K562 (cell line): ENCODE data around the gene LAMB4. TPM values are rescaled to one million over a fixed set of nuclear protein-coding genes. Genes with fewer than 3 reads are reported as not detected.
A peak's percentile ranks its signal among the peaks of the same experiment; 100 is the strongest.

Source experiments
- ATAC-seq: fragments of 200-7000 bp; cut with Tn5 transposase; 3 replicates; pipeline ENCODE4 v1.9.1; 2020; ENCODE audit warnings: moderate library complexity
- BruUV-seq: library from RNA; stranded (reverse); fragments of 400-500 nt; replicated peaks from 2 replicates; lab custom pipeline; 2021; lab: Mats Ljungman, UMichigan
- CTCF ChIA-PET: fragments of 300-600 bp; formaldehyde crosslinking; extraction: SDS; loops from one replicate; lab custom pipeline; 2021; ENCODE audit warnings: low intra/inter-chr PET ratio; lab: Yijun Ruan, JAX
- POLR2A ChIA-PET: fragments of 300-600, 350-650 bp; sonication (Branson Sonifier 250); formaldehyde crosslinking; extraction: SDS; loops from one replicate; lab custom pipeline; 2021; ENCODE audit warnings: antibody characterized with exemption, inconsistent platforms; lab: Yijun Ruan, JAX
- DNase-seq, 4 experiments: peaks; one replicate each; pipeline versions ENCODE4 v3.0.0 to v3.0.0-alpha.2; 2011 to 2018; ENCODE audit warnings: low spot score in 3 of 4, mixed read lengths in 3 of 4; ENCODE audit errors: extremely low read depth in 1 of 4
- FAIRE-seq: peaks from 2 replicates; lab custom pipeline; 2011; peaks lifted over from hg19 to GRCh38; lab: Jason Lieb, UNC
- H2AFZ ChIP-seq: 2 replicates; pipeline ENCODE4 v1.6.0; 2011; ENCODE audit warnings: low read depth, low read length, control low read depth, inconsistent platforms
- H3K27ac ChIP-seq: fragments of 200-600 bp; 3 replicates; pipeline ENCODE4 v1.8.0; 2011; ENCODE audit warnings: low read depth, mild to moderate bottlenecking, control low read depth, inconsistent platforms, low read length, moderate library complexity, mixed read lengths; ENCODE audit errors: extremely low read depth
- H3K27me3 ChIP-seq, 2 experiments: fragments of 300-600 bp in 1 of 2; 2 replicates in 1 of 2; 3 replicates in 1 of 2; pipeline versions ENCODE4 v1.6.0 to v1.8.0; 2011; ENCODE audit warnings: inconsistent platforms in 2 of 2, low read length in 2 of 2, mild to moderate bottlenecking in 1 of 2, mixed read lengths in 1 of 2, moderate library complexity in 1 of 2; ENCODE audit not compliant: control insufficient read depth in 2 of 2, insufficient read depth in 2 of 2
- H3K36me3 ChIP-seq: fragments of 300-600 bp; 3 replicates; pipeline ENCODE4 v1.8.0; 2011; ENCODE audit warnings: mild to moderate bottlenecking, low read length, inconsistent platforms; ENCODE audit not compliant: control insufficient read depth, insufficient read depth
- H3K4me1 ChIP-seq, 2 experiments: fragments of 200-600 bp in 1 of 2; replicated peaks in 1 of 2; 2 replicates in 1 of 2; 3 replicates in 1 of 2; pipeline versions ENCODE4 v1.5.1 to v1.8.0; 2011; ENCODE audit warnings: inconsistent platforms in 2 of 2, low read length in 2 of 2, mild to moderate bottlenecking in 1 of 2, mixed read lengths in 1 of 2, moderate library complexity in 1 of 2; ENCODE audit not compliant: control insufficient read depth in 2 of 2, insufficient read depth in 2 of 2
- H3K4me2 ChIP-seq: 2 replicates; pipeline ENCODE4 v1.6.1; 2011; ENCODE audit warnings: low read length, control low read depth, inconsistent platforms, mixed read lengths; ENCODE audit not compliant: insufficient read depth
- H3K4me3 ChIP-seq: fragments of 200-600 bp; sonication (generic), shearing (Covaris generic); 2 replicates; pipeline ENCODE4 v1.5.1; 2016; ENCODE audit warnings: control low read depth, inconsistent platforms
- H3K79me2 ChIP-seq: fragments of 200-600 bp; 3 replicates; pipeline ENCODE4 v1.8.0; 2011; ENCODE audit warnings: low read length, inconsistent platforms; ENCODE audit not compliant: control insufficient read depth, insufficient read depth
- H3K9ac ChIP-seq, 2 experiments: 2 replicates each; pipeline versions ENCODE4 v1.6.0 to v1.6.1; 2011; ENCODE audit warnings: low read depth in 2 of 2, low read length in 2 of 2, control low read depth in 1 of 2, inconsistent platforms in 1 of 2, mild to moderate bottlenecking in 1 of 2, mixed read lengths in 1 of 2; ENCODE audit not compliant: insufficient read depth in 1 of 2
- H3K9me1 ChIP-seq: one replicate; pipeline ENCODE4 v1.6.0; 2011; ENCODE audit warnings: inconsistent platforms, mild to moderate bottlenecking, low read length, moderate library complexity; ENCODE audit not compliant: control insufficient read depth, insufficient read depth
- H3K9me3 ChIP-seq: replicated peaks from 2 replicates; pipeline ENCODE4 v1.5.1; 2011; ENCODE audit warnings: low read depth, low read length, inconsistent platforms; ENCODE audit not compliant: control insufficient read depth, insufficient read depth
- H4K20me1 ChIP-seq: replicated peaks from 2 replicates; pipeline ENCODE4 v1.6.1; 2011; ENCODE audit warnings: low read length, inconsistent platforms, mixed read lengths; ENCODE audit not compliant: control insufficient read depth, insufficient read depth
- LEF1 ChIP-seq: fragments of 450-650 bp; IDR thresholded peaks from 2 replicates; pipeline ENCODE4 v1.6.1; 2016; ENCODE audit warnings: mild to moderate bottlenecking
- SMARCE1 ChIP-seq: fragments of 450-650 bp; IDR thresholded peaks from 2 replicates; pipeline ENCODE4 v1.7.1; 2016; ENCODE audit warnings: mild to moderate bottlenecking
- ZBTB1 ChIP-seq: sonication (generic); formaldehyde crosslinking; IDR thresholded peaks from 2 replicates; pipeline ENCODE4 v1.8.1; 2023; ENCODE audit warnings: missing genetic modification reagents, low read depth, mild to moderate bottlenecking, borderline replicate concordance
- ZNF12 ChIP-seq: sonication (generic); formaldehyde crosslinking; IDR thresholded peaks from 2 replicates; pipeline ENCODE4 v1.4.0; 2020; ENCODE audit warnings: mild to moderate bottlenecking, missing genetic modification reagents
- WGBS: fragments of 100-300 bp; shearing (Covaris generic); methylation state at CpG from one replicate; pipeline ENCODE4 v1.1.6; 2016; ENCODE audit warnings: low coverage, mixed read lengths; ENCODE audit not compliant: insufficient coverage; ENCODE audit errors: missing lambda C conversion rate; 5-methylcytosine and 5-hydroxymethylcytosine counted together
- in situ Hi-C: fragments of 300-500 bp; cut with MboI; formaldehyde crosslinking; loops from 4 replicates; pipeline ENCODE4 v1.15.0; 2018; ENCODE audit warnings: inconsistent platforms, mixed read lengths
- intact Hi-C: fragments of 100-400 bp; cut with micrococcal nuclease; formaldehyde crosslinking; loops from 2 replicates; pipeline ENCODE4 v1.14.2; 2022
- polyA plus RNA-seq, 8 experiments: library from polyadenylated mRNA; depleted of rRNA in 4 of 8; stranded (reverse) in 5 of 8; unstranded in 3 of 8; fragments of >200 nt; fragmentation: Nextera tagmentation in 2 of 8; fragmentation: Illumina TruSeq in 1 of 8; extraction: Ambion mirVana in 2 of 8; extraction: Trizol in 1 of 8; gene quantifications; 2 replicates each; pipeline versions ENCODE4 v1.2.1 to v1.2.3, GENCODE V29; 2011 to 2014; ENCODE audit warnings: inconsistent platforms in 1 of 8, missing spikeins in 1 of 8
- total RNA-seq, 7 experiments: library from RNA; depleted of rRNA in 6 of 7; stranded (reverse); fragments of >200 nt in 6 of 7; fragmentation: Illumina TruSeq in 2 of 7; extraction: Trizol in 2 of 7; gene quantifications; 2 replicates each; pipeline versions ENCODE4 v1.2.1 to v1.2.3, GENCODE V29; 2011 to 2021; ENCODE audit warnings: low replicate concordance in 1 of 7
- TF ChIP-seq, protein P1 (sequence below): fragments of 450-650 bp; IDR thresholded peaks from 2 replicates; pipeline ENCODE4 v1.6.1; 2016; ENCODE audit warnings: antibody characterized with exemption

The LAMB4 gene
- total and polyA plus RNA-seq, 9 of the 15 experiments (the other 6 are each of a cell fraction or from before 2014, with no cell fraction given) = 0.06 to 0.13 (median 0.07) TPM; not detected in 6

DNA sequence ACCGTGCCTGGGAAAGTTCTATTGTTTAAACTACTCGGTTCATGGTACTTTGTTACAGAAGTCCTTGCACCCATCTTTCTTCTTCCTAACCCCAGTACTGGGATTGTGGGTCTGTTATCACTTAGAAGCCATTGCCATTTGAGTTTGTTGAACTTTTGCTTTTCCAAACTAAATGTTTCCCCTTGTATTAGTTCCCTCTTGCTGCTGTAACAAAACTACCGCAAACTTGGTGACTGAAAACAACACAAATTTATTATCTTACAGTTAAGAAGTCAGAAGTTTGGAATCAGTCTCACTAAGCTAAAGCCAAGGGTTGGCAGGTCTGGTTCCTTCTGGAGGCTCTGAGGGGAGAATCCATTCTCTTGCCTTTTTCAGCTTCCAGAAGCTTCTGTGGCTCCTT is 6.9 kb upstream of the LAMB4 start:
- in situ Hi-C loops (loop anchor here (25.0 kb wide), 2 partner anchors 400 to 925 kb away; partner anchors contain the start of gene CBLL1), intact Hi-C loops (no loop called here)
- no peaks in the 10 kb centered on the region for H3K36me3 ChIP-seq
- no peaks in the 10 kb centered on the region for H3K79me2 ChIP-seq
- no peaks in the 10 kb centered on the region for H3K9me1 ChIP-seq
- ATAC-seq = no peak
- WGBS = 67% methylated on average over 3 of the region's 3 CpGs
- no peak for FAIRE-seq
- H3K9me3 ChIP-seq = no peaks in the 10 kb centered on the region
- ChIA-PET POLR2A (no interaction called here), CTCF (no interaction called here)
- H3K27ac ChIP-seq = no peak overlapping the region
- H3K9ac ChIP-seq = no peak overlapping the region
- H3K27me3 ChIP-seq = peaks cover 0 to 3% of the 10 kb centered on the region in 2 experiments; a peak in 1 of 5 replicates
- DNase-seq = no peak
- no peaks in the 10 kb centered on the region; a peak in 1 of 5 replicates for H3K4me1 ChIP-seq
- H2AFZ ChIP-seq = no peak overlapping the region
- TF ChIP-seq, protein P1, sequence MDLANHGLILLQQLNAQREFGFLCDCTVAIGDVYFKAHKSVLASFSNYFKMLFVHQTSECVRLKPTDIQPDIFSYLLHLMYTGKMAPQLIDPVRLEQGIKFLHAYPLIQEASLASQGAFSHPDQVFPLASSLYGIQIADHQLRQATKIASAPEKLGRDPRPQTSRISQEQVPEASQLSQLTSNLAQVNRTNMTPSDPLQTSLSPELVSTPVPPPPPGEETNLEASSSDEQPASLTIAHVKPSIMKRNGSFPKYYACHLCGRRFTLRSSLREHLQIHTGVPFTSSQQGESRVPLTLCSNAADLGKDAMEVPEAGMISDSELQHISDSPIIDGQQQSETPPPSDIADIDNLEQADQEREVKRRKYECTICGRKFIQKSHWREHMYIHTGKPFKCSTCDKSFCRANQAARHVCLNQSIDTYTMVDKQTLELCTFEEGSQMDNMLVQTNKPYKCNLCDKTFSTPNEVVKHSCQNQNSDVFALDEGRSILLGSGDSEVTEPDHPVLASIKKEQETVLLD = no peak
- TF ChIP-seq ZBTB1 = no peak
- no peak for TF ChIP-seq LEF1
- peak; percentile 98 for TF ChIP-seq ZNF12 (CRISPR knock-in tag)
- no peak for TF ChIP-seq SMARCE1
- BruUV-seq = no TSS peak
- no peaks in the 10 kb centered on the region for H4K20me1 ChIP-seq
- no peak overlapping the region for H3K4me3 ChIP-seq
- H3K4me2 ChIP-seq = no peak overlapping the region
